Psoas muscle (tissue), 8 donors: ENCODE data around the gene CARD8. TPM values are rescaled to one million over a fixed set of nuclear protein-coding genes. Genes with fewer than 3 reads are reported as not detected.

Experiments
- ATAC-seq, 4 donors: fragments of 200-7000 bp; cut with Tn5 transposase; one replicate each; pipeline ENCODE4 v1.9.1; 2020; ENCODE audit warnings: moderate library complexity in 3 of 4, mild to moderate bottlenecking in 2 of 4
- DNase-seq, 2 donors: peaks; one replicate each; pipeline ENCODE4 v3.0.0-alpha.2; 2020
- H3K27ac ChIP-seq: fragments of 200-600 bp; one replicate; pipeline ENCODE4 v1.8.0; 2022
- H3K27me3 ChIP-seq, 3 donors: fragments of 200-600 bp in 1 of 3; one replicate each; pipeline versions ENCODE4 v1.6.1 to v1.8.0; 2013 to 2022; ENCODE audit warnings: low read length in 2 of 3, mild to moderate bottlenecking in 2 of 3, moderate library complexity in 1 of 3; ENCODE audit not compliant: insufficient read depth in 3 of 3
- H3K36me3 ChIP-seq, 2 donors: fragments of 200-600 bp in 1 of 2; one replicate each; pipeline versions ENCODE4 v1.6.1 to v1.8.0; 2013 to 2022; ENCODE audit warnings: low read depth in 1 of 2, mild to moderate bottlenecking in 1 of 2, moderate library complexity in 1 of 2; ENCODE audit not compliant: insufficient read depth in 1 of 2
- H3K4me1 ChIP-seq: fragments of 200-600 bp; one replicate; pipeline ENCODE4 v1.8.0; 2022
- H3K4me3 ChIP-seq: fragments of 200-600 bp; one replicate; pipeline ENCODE4 v1.8.0; 2022; ENCODE audit warnings: mild to moderate bottlenecking
- H3K9me3 ChIP-seq: fragments of 200-600 bp; one replicate; pipeline ENCODE4 v1.8.0; 2022
- WGBS, 3 donors: extraction: QIAGEN DNeasy Blood & Tissue Kit; methylation state at CpG; one replicate each; pipeline versions ENCODE4 v1.1.6 to v1.1.7; 2013; 5-methylcytosine and 5-hydroxymethylcytosine counted together
- intact Hi-C, 2 donors: fragments of 100-400 bp; cut with DNase I; formaldehyde crosslinking; loops; one replicate each; pipeline versions ENCODE4 v1.11.0 to v1.14.2; 2022
- polyA plus RNA-seq, 3 donors: library from polyadenylated mRNA; stranded (reverse); fragments of 200-250 nt; gene quantifications; one replicate each; pipeline ENCODE4 v1.2.3, GENCODE V29; 2013
- total RNA-seq, 4 donors: library from RNA; stranded (reverse); fragmentation: NEBNext Ultra II Directional in 2 of 4; extraction: Animal tissue kit (Norgen Biotek cat#: 25700) in 2 of 4; gene quantifications; one replicate each; pipeline versions ENCODE4 v1.2.1 to v1.2.4, GENCODE V29; 2021 to 2023
- TF ChIP-seq, protein P1 (sequence below): fragments of 200-600 bp; IDR thresholded peaks from one replicate; pipeline ENCODE4 v1.8.0; 2022; ENCODE audit warnings: antibody characterized with exemption
- donor health status: healthy with polysubstance abuse.
- donor health status: DM: no; HTN: no; CAD: no; lungs with moderate emphysema.
- donor health status: Bipolar disorder and iron deficiency.
- donor health status: healthy.
- donor health status: DM: yes; HTN: yes; CAD: no.
- donor health status: DM: no; HTN: no; CAD: no.
- donor health status: DM: no; HTN: no; CAD: no.
- donor health status: DM: yes; HTN: yes; CAD: no.

The CARD8 gene
- total and polyA plus RNA-seq, 7 donors: 15.7 to 36.2 (median 26.0) TPM

GRCh38 chr19:48158210-48158790 lies 97.4 kb downstream of the CARD8 start:
- DNase-seq (no peak), ATAC-seq (no peak)
- Histone ChIP-seq H3K4me3 (no peak overlapping the region), H3K36me3 (no peaks in the 10 kb centered on the region), H3K27ac (no peak overlapping the region), H3K27me3 (no peaks in the 10 kb centered on the region), H3K9me3 (no peaks in the 10 kb centered on the region), H3K4me1 (no peaks in the 10 kb centered on the region)
- 83 to 91% (median 90%) methylated on average over 12 of the region's 12 CpGs for WGBS, 3 donors
- TF ChIP-seq, protein P1, sequence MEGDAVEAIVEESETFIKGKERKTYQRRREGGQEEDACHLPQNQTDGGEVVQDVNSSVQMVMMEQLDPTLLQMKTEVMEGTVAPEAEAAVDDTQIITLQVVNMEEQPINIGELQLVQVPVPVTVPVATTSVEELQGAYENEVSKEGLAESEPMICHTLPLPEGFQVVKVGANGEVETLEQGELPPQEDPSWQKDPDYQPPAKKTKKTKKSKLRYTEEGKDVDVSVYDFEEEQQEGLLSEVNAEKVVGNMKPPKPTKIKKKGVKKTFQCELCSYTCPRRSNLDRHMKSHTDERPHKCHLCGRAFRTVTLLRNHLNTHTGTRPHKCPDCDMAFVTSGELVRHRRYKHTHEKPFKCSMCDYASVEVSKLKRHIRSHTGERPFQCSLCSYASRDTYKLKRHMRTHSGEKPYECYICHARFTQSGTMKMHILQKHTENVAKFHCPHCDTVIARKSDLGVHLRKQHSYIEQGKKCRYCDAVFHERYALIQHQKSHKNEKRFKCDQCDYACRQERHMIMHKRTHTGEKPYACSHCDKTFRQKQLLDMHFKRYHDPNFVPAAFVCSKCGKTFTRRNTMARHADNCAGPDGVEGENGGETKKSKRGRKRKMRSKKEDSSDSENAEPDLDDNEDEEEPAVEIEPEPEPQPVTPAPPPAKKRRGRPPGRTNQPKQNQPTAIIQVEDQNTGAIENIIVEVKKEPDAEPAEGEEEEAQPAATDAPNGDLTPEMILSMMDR: no peak
- intact Hi-C loops: loop anchor here in 1 of 2 donors (10.0 kb wide), 1 partner anchor 193 kb away; no protein-coding TSS in a partner anchor

Other genes with a start within 250 kb of the CARD8 start
- under 1 TPM in 1 of 4 donors, not detected in 3; 0.18 TPM for gene CABP5, start 211.8 kb downstream of the CARD8 start, total RNA-seq
- gene CABP5, start 211.8 kb downstream of the CARD8 start, polyA plus RNA-seq: not detected
- gene PLA2G4C, start 145.1 kb downstream of the CARD8 start, total RNA-seq: 100 to 1,000 TPM in 1 of 4 donors, 10 to 100 TPM in 3; 34.2 to 114 (median 70.8) TPM
- 10 to 100 TPM; 11.8 to 23.9 (median 21.9) TPM for gene PLA2G4C, start 145.1 kb downstream of the CARD8 start, polyA plus RNA-seq
- 1 to 10 TPM; 2.6 to 4.9 (median 3.1) TPM for gene LIG1, start 85.6 kb downstream of the CARD8 start, total RNA-seq
- gene LIG1, start 85.6 kb downstream of the CARD8 start, polyA plus RNA-seq: 1 to 10 TPM; 3.3 to 5.2 (median 3.4) TPM
- gene ZSWIM9, start 85.2 kb downstream of the CARD8 start, total RNA-seq: 1 to 10 TPM; 4.3 to 8.0 (median 5.7) TPM
- 10 to 100 TPM in 1 of 3 donors, 1 to 10 TPM in 2; 3.0 to 10.5 (median 4.7) TPM for gene ZSWIM9, start 85.2 kb downstream of the CARD8 start, polyA plus RNA-seq
- gene ZNF114, start 14.2 kb upstream of the CARD8 start, total RNA-seq: under 1 TPM in 1 of 4 donors, not detected in 3; 0.20 TPM
- gene ZNF114, start 14.2 kb upstream of the CARD8 start, polyA plus RNA-seq: under 1 TPM; 0.04 to 0.13 (median 0.05) TPM
- 10 to 100 TPM in 3 of 4 donors, 1 to 10 TPM in 1; 8.9 to 15.2 (median 14.1) TPM for gene EMP3, start 69.6 kb upstream of the CARD8 start, total RNA-seq
- gene EMP3, start 69.6 kb upstream of the CARD8 start, polyA plus RNA-seq: 10 to 100 TPM in 2 of 3 donors, 1 to 10 TPM in 1; 8.9 to 13.7 (median 13.6) TPM
- 10 to 100 TPM; 52.0 to 65.1 (median 57.7) TPM for gene TMEM143, start 108.0 kb upstream of the CARD8 start, total RNA-seq
- gene TMEM143, start 108.0 kb upstream of the CARD8 start, polyA plus RNA-seq: 10 to 100 TPM; 17.1 to 41.9 (median 41.5) TPM
- not detected for gene SYNGR4, start 108.5 kb upstream of the CARD8 start, total RNA-seq
- under 1 TPM in 1 of 3 donors, not detected in 2; 0.04 TPM for gene SYNGR4, start 108.5 kb upstream of the CARD8 start, polyA plus RNA-seq
- gene KDELR1, start 135.6 kb upstream of the CARD8 start, total RNA-seq: 10 to 100 TPM; 56.5 to 71.0 (median 62.9) TPM
- gene KDELR1, start 135.6 kb upstream of the CARD8 start, polyA plus RNA-seq: 10 to 100 TPM; 37.0 to 48.7 (median 40.0) TPM
- gene GRIN2D, start 137.8 kb upstream of the CARD8 start, total RNA-seq: under 1 TPM; 0.04 to 0.21 (median 0.06) TPM
- under 1 TPM; 0.03 to 0.07 (median 0.04) TPM for gene GRIN2D, start 137.8 kb upstream of the CARD8 start, polyA plus RNA-seq
- gene GRWD1, start 190.1 kb upstream of the CARD8 start, total RNA-seq: 10 to 100 TPM; 24.6 to 46.0 (median 40.3) TPM
- gene GRWD1, start 190.1 kb upstream of the CARD8 start, polyA plus RNA-seq: 10 to 100 TPM; 24.2 to 53.7 (median 42.0) TPM
- 1 to 10 TPM in 3 of 4 donors, under 1 TPM in 1; 0.65 to 2.6 (median 1.3) TPM for gene KCNJ14, start 199.7 kb upstream of the CARD8 start, total RNA-seq
- gene KCNJ14, start 199.7 kb upstream of the CARD8 start, polyA plus RNA-seq: 1 to 10 TPM in 1 of 3 donors, under 1 TPM in 2; 0.28 to 1.6 (median 0.58) TPM
- 10 to 100 TPM; 21.8 to 45.2 (median 29.4) TPM for gene CYTH2, start 213.5 kb upstream of the CARD8 start, total RNA-seq
- gene CYTH2, start 213.5 kb upstream of the CARD8 start, polyA plus RNA-seq: 10 to 100 TPM; 36.6 to 41.0 (median 39.5) TPM